K562 (cell line): Measurements from ENCODE around the gene SLC6A14.

Source experiments
- NCOR1 ChIP-seq: fragments of 450-650 bp; IDR thresholded peaks from 2 replicates; pipeline ENCODE4 v1.6.1; 2016; ENCODE audit warnings: mild to moderate bottlenecking, moderate library complexity
- SRF ChIP-seq, 2 experiments: fragments of 250-450, 450-650 bp in 1 of 2; sonication (Bioruptor Pico) in 1 of 2; sonication (generic) in 1 of 2; formaldehyde crosslinking; IDR thresholded peaks; 2 replicates each; pipeline versions ENCODE4 v1.5.0 to v1.5.1; 2020 to 2022; ENCODE audit warnings: mild to moderate bottlenecking in 1 of 2, missing genetic modification reagents in 1 of 2
- TF ChIP-seq, protein P1 (sequence below), 3 experiments: IDR thresholded peaks in 2 of 3; conservative IDR thresholded peaks in 1 of 3; 2 replicates each; pipeline ENCODE4 v1.5.1; 2011 to 2012; ENCODE audit warnings: low read length in 3 of 3, mild to moderate bottlenecking in 3 of 3, control low read depth in 2 of 3, improper control_type of control experiment in 1 of 3, inconsistent platforms in 1 of 3, low read depth in 1 of 3, mixed read lengths in 1 of 3, moderate library complexity in 1 of 3; ENCODE audit not compliant: insufficient read depth in 2 of 3

- TF ChIP-seq SRF (CRISPR knock-in tag; IDR thresholded peaks at IDR 0.05), result no peak
- TF ChIP-seq, protein P1, sequence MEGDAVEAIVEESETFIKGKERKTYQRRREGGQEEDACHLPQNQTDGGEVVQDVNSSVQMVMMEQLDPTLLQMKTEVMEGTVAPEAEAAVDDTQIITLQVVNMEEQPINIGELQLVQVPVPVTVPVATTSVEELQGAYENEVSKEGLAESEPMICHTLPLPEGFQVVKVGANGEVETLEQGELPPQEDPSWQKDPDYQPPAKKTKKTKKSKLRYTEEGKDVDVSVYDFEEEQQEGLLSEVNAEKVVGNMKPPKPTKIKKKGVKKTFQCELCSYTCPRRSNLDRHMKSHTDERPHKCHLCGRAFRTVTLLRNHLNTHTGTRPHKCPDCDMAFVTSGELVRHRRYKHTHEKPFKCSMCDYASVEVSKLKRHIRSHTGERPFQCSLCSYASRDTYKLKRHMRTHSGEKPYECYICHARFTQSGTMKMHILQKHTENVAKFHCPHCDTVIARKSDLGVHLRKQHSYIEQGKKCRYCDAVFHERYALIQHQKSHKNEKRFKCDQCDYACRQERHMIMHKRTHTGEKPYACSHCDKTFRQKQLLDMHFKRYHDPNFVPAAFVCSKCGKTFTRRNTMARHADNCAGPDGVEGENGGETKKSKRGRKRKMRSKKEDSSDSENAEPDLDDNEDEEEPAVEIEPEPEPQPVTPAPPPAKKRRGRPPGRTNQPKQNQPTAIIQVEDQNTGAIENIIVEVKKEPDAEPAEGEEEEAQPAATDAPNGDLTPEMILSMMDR (IDR thresholded peaks at IDR 0.05 in 2 of 3, conservative IDR thresholded peaks at IDR 0.05 in 1 of 3; ENCODE audit: insufficient read depth in 2 of 3, low read depth in 1 of 3, low read length in 3 of 3), result no peak
- no peak for TF ChIP-seq NCOR1
These were observed at the start of gene SLC6A14 for GRCh38 chrX:116436358-116436816.
